ENCODE measurements around the gene HOXC12. TPM values are rescaled to one million over a fixed set of nuclear protein-coding genes. Genes with fewer than 3 reads are reported as not detected.
A peak's percentile ranks its signal among the peaks of the same experiment; 100 is the strongest.

The HOXC12 gene
- total RNA-seq, 1 donor from 2014 or later: 0.30 TPM

GRCh38 chr12:53972722-53973235 is 18.1 kb downstream of the HOXC12 start, which contains the start of gene HOXC11:
TSS of gene HOXC11 (plus strand) at chr12:53973126. CDS start at chr12:53973242, 116 bp downstream.
- DNase-seq: no peak

- DNase-seq: no peak
These were observed 18.7 kb downstream of the HOXC12 start for GRCh38 chr12:53973236-53974042.

- DNase-seq: no peak
These were observed 19.7 kb downstream of the HOXC12 start, which contains the start of gene HOTAIR for GRCh38 chr12:53974084-53975063. TSS of gene HOTAIR (minus strand) at chr12:53974954.

- DNase-seq: no peak
These were observed 20.4 kb downstream of the HOXC12 start for GRCh38 chr12:53975064-53975471.

- no peak for DNase-seq
These were observed 20.9 kb downstream of the HOXC12 start for GRCh38 chr12:53975479-53976152.

GRCh38 chr12:53976172-53976822 is 21.6 kb downstream of the HOXC12 start:
- peak; percentile 86 for DNase-seq

- DNase-seq: no peak
These were observed 22.3 kb downstream of the HOXC12 start for GRCh38 chr12:53976823-53977595.

GRCh38 chr12:53977596-53978445 is 23.1 kb downstream of the HOXC12 start:
- DNase-seq: no peak

- DNase-seq: no peak
These were observed 24.0 kb downstream of the HOXC12 start for GRCh38 chr12:53978477-53979356.

GRCh38 chr12:53980104-53980801 is 25.6 kb downstream of the HOXC12 start:
- DNase-seq: no peak

- no peak for DNase-seq
These were observed 26.2 kb downstream of the HOXC12 start for GRCh38 chr12:53980802-53981496.

GRCh38 chr12:53981634-53982565 is 27.2 kb downstream of the HOXC12 start:
- no peak for DNase-seq

GRCh38 chr12:53982648-53983567 is 28.2 kb downstream of the HOXC12 start:
- no peak for DNase-seq

GRCh38 chr12:53983568-53983949 is 28.9 kb downstream of the HOXC12 start:
- no peak for DNase-seq

GRCh38 chr12:53983950-53984572 is 29.4 kb downstream of the HOXC12 start:
- no peak for DNase-seq

All from skin of body (tissue), 2 donors.